Measurements from ENCODE around the gene AQP2.

AQP2 gene

DNA sequence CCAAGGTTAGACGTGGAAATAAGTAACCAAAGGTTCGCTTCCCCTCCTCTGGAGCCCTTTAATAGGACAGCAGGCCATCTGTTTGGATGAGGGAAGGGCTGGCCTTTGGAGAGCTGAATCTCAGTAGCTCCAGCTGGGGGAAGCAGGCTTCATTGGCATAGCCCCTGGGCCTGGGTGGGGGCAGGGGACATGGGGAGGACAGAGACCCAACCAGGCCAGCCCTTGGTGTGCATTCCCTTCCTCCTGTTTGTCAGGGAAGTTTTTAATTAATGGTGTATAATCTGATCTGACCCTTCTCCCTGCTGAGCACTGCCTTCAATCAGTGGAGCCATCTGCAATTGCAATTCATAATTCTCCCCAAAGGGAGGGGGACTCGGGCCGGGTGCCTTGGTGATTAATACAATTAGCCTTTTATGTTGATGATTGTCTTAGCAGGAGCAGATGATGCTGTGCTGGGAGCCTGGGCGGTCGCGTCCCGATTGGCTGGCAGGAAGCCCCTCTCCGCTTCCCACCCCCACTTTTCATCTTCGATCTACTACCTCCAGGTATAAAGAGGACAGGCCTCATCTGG lies 28.6 kb downstream of the AQP2 start:
- no peaks in the 10 kb centered on the region for H3K9me3 ChIP-seq (ENCODE audit: low read length)
- no peak overlapping the region for H2AFZ ChIP-seq (ENCODE audit: low read length)
- no peaks in the 10 kb centered on the region for H3K4me1 ChIP-seq (ENCODE audit: insufficient read depth, low read length, severe bottlenecking)
- no peak overlapping the region for H3K4me3 ChIP-seq (ENCODE audit: low read depth, low read length, poor library complexity, severe bottlenecking)
- H3K9ac ChIP-seq (ENCODE audit: low read length) = no peak overlapping the region
- H3K36me3 ChIP-seq (ENCODE audit: insufficient read depth, low read length) = no peaks in the 10 kb centered on the region
- H4K20me1 ChIP-seq (ENCODE audit: insufficient read depth, low read length) = no peaks in the 10 kb centered on the region
- H3K79me2 ChIP-seq (ENCODE audit: insufficient read depth, low read length) = no peaks in the 10 kb centered on the region
- H3K27me3 ChIP-seq (ENCODE audit: insufficient read depth, low read length) = no peaks in the 10 kb centered on the region
- no peaks in the 10 kb centered on the region for H3K9me2 ChIP-seq (ENCODE audit: low read depth, low read length)
- no peak overlapping the region for H3K4me2 ChIP-seq (ENCODE audit: low read length)
- TF ChIP-seq EZH2 (IDR thresholded peaks at IDR 0.05; ENCODE audit: borderline replicate concordance, low read length) = no peak
- H3K27ac ChIP-seq (ENCODE audit: low read depth, low read length, poor library complexity, severe bottlenecking) = no peak overlapping the region
- no peaks in the 10 kb centered on the region for H3F3A ChIP-seq (ENCODE audit: insufficient read depth, low read length)

DNA sequence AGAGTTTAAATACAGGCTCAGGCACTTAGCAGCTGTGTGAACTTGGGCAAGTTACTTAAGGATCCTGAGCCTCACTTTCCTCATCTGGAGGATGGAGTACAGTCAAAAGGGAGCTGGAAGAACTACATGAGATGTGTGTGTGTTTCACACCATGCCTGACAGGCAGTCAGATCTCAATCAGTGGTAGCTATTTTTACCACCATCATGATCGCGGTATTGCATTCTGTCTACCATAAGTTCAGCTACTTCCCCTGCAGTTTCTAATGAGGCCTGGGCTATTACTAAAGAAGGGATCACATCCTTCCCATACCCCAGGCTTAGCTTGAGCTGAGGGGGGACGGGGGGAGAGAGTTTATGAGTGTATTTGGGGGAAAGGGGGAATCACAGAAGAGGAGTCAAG lies 29.3 kb downstream of the AQP2 start:
- H3K27me3 ChIP-seq (ENCODE audit: insufficient read depth, low read length) = no peaks in the 10 kb centered on the region
- H3K9me2 ChIP-seq (ENCODE audit: low read depth, low read length) = no peaks in the 10 kb centered on the region
- no peaks in the 10 kb centered on the region for H3K4me1 ChIP-seq (ENCODE audit: insufficient read depth, low read length, severe bottlenecking)
- H3K4me2 ChIP-seq (ENCODE audit: low read length) = no peak overlapping the region
- H2AFZ ChIP-seq (ENCODE audit: low read length) = no peak overlapping the region
- H3K36me3 ChIP-seq (ENCODE audit: insufficient read depth, low read length) = peaks cover 2% of the 10 kb centered on the region; the same call in 1 of the 2 replicates
- no peaks in the 10 kb centered on the region for H3K9me3 ChIP-seq (ENCODE audit: low read length)
- no peaks in the 10 kb centered on the region for H4K20me1 ChIP-seq (ENCODE audit: insufficient read depth, low read length)
- H3K27ac ChIP-seq (ENCODE audit: low read depth, low read length, poor library complexity, severe bottlenecking) = no peak overlapping the region
- TF ChIP-seq EZH2 (IDR thresholded peaks at IDR 0.05; ENCODE audit: borderline replicate concordance, low read length) = no peak
- TF ChIP-seq, protein P1, sequence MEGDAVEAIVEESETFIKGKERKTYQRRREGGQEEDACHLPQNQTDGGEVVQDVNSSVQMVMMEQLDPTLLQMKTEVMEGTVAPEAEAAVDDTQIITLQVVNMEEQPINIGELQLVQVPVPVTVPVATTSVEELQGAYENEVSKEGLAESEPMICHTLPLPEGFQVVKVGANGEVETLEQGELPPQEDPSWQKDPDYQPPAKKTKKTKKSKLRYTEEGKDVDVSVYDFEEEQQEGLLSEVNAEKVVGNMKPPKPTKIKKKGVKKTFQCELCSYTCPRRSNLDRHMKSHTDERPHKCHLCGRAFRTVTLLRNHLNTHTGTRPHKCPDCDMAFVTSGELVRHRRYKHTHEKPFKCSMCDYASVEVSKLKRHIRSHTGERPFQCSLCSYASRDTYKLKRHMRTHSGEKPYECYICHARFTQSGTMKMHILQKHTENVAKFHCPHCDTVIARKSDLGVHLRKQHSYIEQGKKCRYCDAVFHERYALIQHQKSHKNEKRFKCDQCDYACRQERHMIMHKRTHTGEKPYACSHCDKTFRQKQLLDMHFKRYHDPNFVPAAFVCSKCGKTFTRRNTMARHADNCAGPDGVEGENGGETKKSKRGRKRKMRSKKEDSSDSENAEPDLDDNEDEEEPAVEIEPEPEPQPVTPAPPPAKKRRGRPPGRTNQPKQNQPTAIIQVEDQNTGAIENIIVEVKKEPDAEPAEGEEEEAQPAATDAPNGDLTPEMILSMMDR (IDR thresholded peaks at IDR 0.05; ENCODE audit: low read length) = no peak
- no peak overlapping the region for H3K9ac ChIP-seq (ENCODE audit: low read length)
- no peak overlapping the region for H3K4me3 ChIP-seq (ENCODE audit: low read depth, low read length, poor library complexity, severe bottlenecking)
- H3K79me2 ChIP-seq (ENCODE audit: insufficient read depth, low read length) = no peaks in the 10 kb centered on the region
- H3F3A ChIP-seq (ENCODE audit: insufficient read depth, low read length) = no peaks in the 10 kb centered on the region

DNA sequence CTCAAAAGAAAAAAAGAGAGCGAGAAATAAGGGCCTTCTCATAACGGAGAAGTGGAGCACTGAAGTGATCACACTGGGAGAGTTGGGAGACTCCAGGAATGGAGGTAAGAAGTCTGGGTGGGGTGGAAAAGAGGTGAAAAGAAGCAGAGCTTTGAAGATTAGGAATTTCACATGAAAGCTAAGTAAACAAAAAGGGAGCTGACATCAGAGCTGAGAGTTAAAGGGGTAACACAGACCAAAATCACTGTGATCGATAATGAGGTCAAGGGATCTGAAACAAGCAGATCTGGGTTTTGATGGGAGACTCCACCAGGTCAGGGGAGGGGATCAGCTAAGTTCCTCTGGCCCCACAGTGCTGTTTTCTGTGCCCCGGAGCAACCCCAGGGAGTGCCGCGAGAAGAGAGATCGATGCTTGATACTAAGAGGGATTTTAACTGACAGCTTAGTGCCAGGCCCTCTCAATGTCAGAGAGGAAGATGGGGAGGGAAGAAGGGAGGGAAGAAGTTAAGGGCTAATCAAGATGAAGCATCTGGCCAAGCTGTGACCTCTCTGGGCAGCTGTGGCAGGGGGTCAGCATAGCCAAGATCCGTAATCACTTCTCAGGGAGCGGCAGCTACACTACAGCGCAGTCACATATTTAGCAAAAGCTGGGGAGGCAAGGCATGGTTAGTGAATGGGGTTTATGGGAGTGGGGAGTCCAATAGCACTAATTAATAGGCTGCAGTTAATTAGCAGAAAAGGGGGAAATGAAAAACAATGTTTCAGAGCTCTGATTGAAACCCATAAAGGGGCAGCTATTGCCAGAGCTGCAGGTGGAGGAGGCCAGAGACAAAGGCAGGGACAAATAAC lies 30.2 kb downstream of the AQP2 start:
- no peaks in the 10 kb centered on the region for H3K9me3 ChIP-seq (ENCODE audit: low read length)
- TF ChIP-seq EZH2 (IDR thresholded peaks at IDR 0.05; ENCODE audit: borderline replicate concordance, low read length) = no peak
- TF ChIP-seq, protein P1 (IDR thresholded peaks at IDR 0.05; ENCODE audit: low read length) = no peak
- H3K36me3 ChIP-seq (ENCODE audit: insufficient read depth, low read length) = peaks cover 11% of the 10 kb centered on the region; the same call in 1 of the 2 replicates
- H2AFZ ChIP-seq (ENCODE audit: low read length) = no peak overlapping the region
- H3K79me2 ChIP-seq (ENCODE audit: insufficient read depth, low read length) = no peaks in the 10 kb centered on the region
- H3K4me2 ChIP-seq (ENCODE audit: low read length) = no peak overlapping the region
- no peak overlapping the region for H3K4me3 ChIP-seq (ENCODE audit: low read depth, low read length, poor library complexity, severe bottlenecking)
- no peaks in the 10 kb centered on the region for H3K9me2 ChIP-seq (ENCODE audit: low read depth, low read length)
- no peak overlapping the region for H3K9ac ChIP-seq (ENCODE audit: low read length)
- H4K20me1 ChIP-seq (ENCODE audit: insufficient read depth, low read length) = no peaks in the 10 kb centered on the region
- no peaks in the 10 kb centered on the region for H3F3A ChIP-seq (ENCODE audit: insufficient read depth, low read length)
- no peak overlapping the region for H3K27ac ChIP-seq (ENCODE audit: low read depth, low read length, poor library complexity, severe bottlenecking)
- no peaks in the 10 kb centered on the region for H3K27me3 ChIP-seq (ENCODE audit: insufficient read depth, low read length)
- no peaks in the 10 kb centered on the region for H3K4me1 ChIP-seq (ENCODE audit: insufficient read depth, low read length, severe bottlenecking)

Measured in OCI-LY1 (cell line).